ENCODE data around the gene STX16. TPM values are rescaled to one million over a fixed set of nuclear protein-coding genes. Genes with fewer than 3 reads are reported as not detected.

Gene STX16
- polyA plus RNA-seq, 3 donors, result 15.6 to 165 (median 27.4) TPM

- Mint-ChIP-seq H3K9me3 (peaks cover 0 to 6% (median 0%) of the 10 kb centered on the region in 7 donors), H3K27me3 (ENCODE audit: low read depth in 3 of 3) (peaks cover 15 to 18% (median 16%) of the 10 kb centered on the region in 3 donors), H3K4me1 (peaks cover 17% of the 10 kb centered on the region), H3K36me3 (peaks cover 0 to 2% of the 10 kb centered on the region in 2 donors), H3K27ac (peak overlapping the region in 3 of 7 donors; percentile 49 to 54 (median 50)), H3K4me3 (peak overlapping the region; percentile 82 to 90)
- intact Hi-C loops (cut with micrococcal nuclease), result loop anchor here (5.0 to 10.0 kb wide), 8 partner anchors 198 to 415 kb away; partner anchors contain the start of genes VAPB (in 2 of the 2), GNAS (in 1 of the 2), GNAS-AS1 (in 1 of the 2) and PRELID3B (in 1 of the 2)
- peak overlapping the region; percentile 98 for H3K4me2 ChIP-seq (replicated peaks; ENCODE audit: extremely low read depth, low read length, poor library complexity, severe bottlenecking)
- H2AFZ ChIP-seq (ENCODE audit: insufficient read depth, low read depth, low read length, poor library complexity, severe bottlenecking), result peak overlapping the region; percentile 97
- peak overlapping the region; percentile 56 to 100 (median 68) for H3K4me3 ChIP-seq (replicated peaks in 1 of 3; ENCODE audit: low read depth in 2 of 3, low read length in 3 of 3)
- H3K9ac ChIP-seq (ENCODE audit: insufficient read depth, low read length, poor library complexity, severe bottlenecking), result peak overlapping the region; percentile 90
- H3K4me1 ChIP-seq (ENCODE audit: control insufficient read depth in 1 of 2, insufficient read depth in 2 of 2, low read length in 2 of 2), result peaks cover 19 to 44% of the 10 kb centered on the region in 2 donors
- H3K79me2 ChIP-seq (ENCODE audit: insufficient read depth, low read length), result peaks cover 32% of the 10 kb centered on the region
- no peaks in the 10 kb centered on the region for H3K9me3 ChIP-seq (replicated peaks in 1 of 2; ENCODE audit: control insufficient read depth in 1 of 2, insufficient read depth in 1 of 2, low read length in 2 of 2)
- DNase-seq, result peak in 1 of 3 donors; percentile 24
- no peaks in the 10 kb centered on the region for H4K20me1 ChIP-seq (ENCODE audit: insufficient read depth, low read length)
- TF ChIP-seq CTCF (IDR thresholded peaks at IDR 0.05), result no peak
- peak overlapping the region in 1 of 2 donors; percentile 95 for H3K27ac ChIP-seq (ENCODE audit: low read depth in 1 of 2, low read length in 2 of 2)
- 1% methylated on average over 66 of the region's 73 CpGs for WGBS (ENCODE audit: insufficient coverage)
- H3K27me3 ChIP-seq (ENCODE audit: control insufficient read depth in 2 of 2, insufficient read depth in 2 of 2, low read length in 2 of 2), result peaks cover 3 to 18% of the 10 kb centered on the region in 2 donors
- H3K36me3 ChIP-seq (replicated peaks in 1 of 2; ENCODE audit: control insufficient read depth in 1 of 2, insufficient read depth in 2 of 2, low read length in 2 of 2), result no peaks in the 10 kb centered on the region
These were observed 1.5 kb upstream of the STX16 start for GRCh38 chr20:58649288-58650180.

GRCh38 chr20:58650181-58650775 lies 805 bp upstream of the STX16 start:
- Histone ChIP-seq H3K9me3 (replicated peaks in 1 of 2; ENCODE audit: control insufficient read depth in 1 of 2, insufficient read depth in 1 of 2, low read length in 2 of 2) (no peaks in the 10 kb centered on the region), H4K20me1 (ENCODE audit: insufficient read depth, low read length) (peaks cover 4% of the 10 kb centered on the region), H3K36me3 (replicated peaks in 1 of 2; ENCODE audit: control insufficient read depth in 1 of 2, insufficient read depth in 2 of 2, low read length in 2 of 2) (peaks cover 0 to 4% of the 10 kb centered on the region in 2 donors), H2AFZ (ENCODE audit: insufficient read depth, low read depth, low read length, poor library complexity, severe bottlenecking) (peak overlapping the region; percentile 97), H3K4me1 (ENCODE audit: control insufficient read depth in 1 of 2, insufficient read depth in 2 of 2, low read length in 2 of 2) (peaks cover 19 to 44% of the 10 kb centered on the region in 2 donors), H3K4me3 (replicated peaks in 1 of 3; ENCODE audit: low read depth in 2 of 3, low read length in 3 of 3) (peak overlapping the region; percentile 68 to 100 (median 91)), H3K27me3 (ENCODE audit: control insufficient read depth in 2 of 2, insufficient read depth in 2 of 2, low read length in 2 of 2) (peaks cover 3 to 18% of the 10 kb centered on the region in 2 donors), H3K9ac (ENCODE audit: insufficient read depth, low read length, poor library complexity, severe bottlenecking) (peak overlapping the region; percentile 90), H3K27ac (ENCODE audit: low read depth in 1 of 2, low read length in 2 of 2) (peak overlapping the region; percentile 95 to 98), H3K4me2 (replicated peaks; ENCODE audit: extremely low read depth, low read length, poor library complexity, severe bottlenecking) (peak overlapping the region; percentile 98), H3K79me2 (ENCODE audit: insufficient read depth, low read length) (peaks cover 40% of the 10 kb centered on the region)
- peak in 2 of 3 donors; percentile 16 to 27 for DNase-seq
- no peak for TF ChIP-seq CTCF (IDR thresholded peaks at IDR 0.05)
- Mint-ChIP-seq H3K9me3 (peaks cover 0 to 6% (median 0%) of the 10 kb centered on the region in 7 donors), H3K27ac (peak overlapping the region in 6 of 7 donors; percentile 96 to 99 (median 98)), H3K36me3 (peaks cover 0 to 2% of the 10 kb centered on the region in 2 donors), H3K4me1 (peaks cover 17% of the 10 kb centered on the region), H3K27me3 (ENCODE audit: low read depth in 3 of 3) (peaks cover 15 to 16% (median 15%) of the 10 kb centered on the region in 3 donors), H3K4me3 (peak overlapping the region; percentile 96 to 97)
- intact Hi-C loops (cut with micrococcal nuclease), result loop anchor here (5.0 to 10.0 kb wide), 6 partner anchors 197 to 395 kb away; partner anchors contain the start of genes VAPB (in 2 of the 2), PRELID3B (in 1 of the 2) and RAB22A (in 1 of the 2)
- 0% methylated on average over 39 of the region's 62 CpGs for WGBS (ENCODE audit: insufficient coverage)

Measured in CD14-positive monocyte (primary cell).